ENCODE results near the gene PAPPA. TPM values are rescaled to one million over a fixed set of nuclear protein-coding genes. Genes with fewer than 3 reads are reported as not detected.

Gene PAPPA
- total RNA-seq, 2 donors from 2014 or later: 0.09 TPM

DNA sequence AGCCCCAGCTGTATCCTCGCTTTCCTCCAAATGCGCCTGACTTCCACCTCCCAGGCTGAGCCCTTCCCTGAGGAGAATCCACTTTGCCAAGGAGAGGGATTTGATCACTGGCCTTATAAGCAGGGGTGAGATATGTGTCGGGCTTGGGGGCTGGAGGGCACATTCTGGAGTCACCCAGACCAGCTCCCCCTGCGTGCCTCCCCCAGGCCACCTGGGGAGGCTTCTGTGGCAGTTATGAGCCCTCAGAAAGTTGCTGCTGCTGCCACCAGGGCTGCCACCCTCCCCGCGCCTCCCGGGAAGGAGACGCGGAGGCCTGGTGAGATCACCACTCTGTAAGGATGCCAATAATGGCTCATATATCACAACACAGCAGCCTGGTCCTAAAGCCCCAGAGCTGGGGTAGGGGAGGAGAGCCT is 211.5 kb downstream of the PAPPA start:
- no peak overlapping the region for H3K4me3 ChIP-seq (ENCODE audit: low read length)
- peaks cover 5% of the 10 kb centered on the region for H3K27me3 Mint-ChIP-seq (ENCODE audit: insufficient read depth)
- H3K9ac ChIP-seq (ENCODE audit: extremely low read depth, low read length, poor library complexity, severe bottlenecking): no peak overlapping the region
- 83 to 92% methylated on average over 2 to 9 of the region's 9 CpGs for WGBS, 2 experiments (ENCODE audit: insufficient coverage in 1 of 2, insufficient read length in 1 of 2)
- no peak overlapping the region for H3K4me3 Mint-ChIP-seq
- TF ChIP-seq, protein P1, sequence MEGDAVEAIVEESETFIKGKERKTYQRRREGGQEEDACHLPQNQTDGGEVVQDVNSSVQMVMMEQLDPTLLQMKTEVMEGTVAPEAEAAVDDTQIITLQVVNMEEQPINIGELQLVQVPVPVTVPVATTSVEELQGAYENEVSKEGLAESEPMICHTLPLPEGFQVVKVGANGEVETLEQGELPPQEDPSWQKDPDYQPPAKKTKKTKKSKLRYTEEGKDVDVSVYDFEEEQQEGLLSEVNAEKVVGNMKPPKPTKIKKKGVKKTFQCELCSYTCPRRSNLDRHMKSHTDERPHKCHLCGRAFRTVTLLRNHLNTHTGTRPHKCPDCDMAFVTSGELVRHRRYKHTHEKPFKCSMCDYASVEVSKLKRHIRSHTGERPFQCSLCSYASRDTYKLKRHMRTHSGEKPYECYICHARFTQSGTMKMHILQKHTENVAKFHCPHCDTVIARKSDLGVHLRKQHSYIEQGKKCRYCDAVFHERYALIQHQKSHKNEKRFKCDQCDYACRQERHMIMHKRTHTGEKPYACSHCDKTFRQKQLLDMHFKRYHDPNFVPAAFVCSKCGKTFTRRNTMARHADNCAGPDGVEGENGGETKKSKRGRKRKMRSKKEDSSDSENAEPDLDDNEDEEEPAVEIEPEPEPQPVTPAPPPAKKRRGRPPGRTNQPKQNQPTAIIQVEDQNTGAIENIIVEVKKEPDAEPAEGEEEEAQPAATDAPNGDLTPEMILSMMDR (conservative IDR thresholded peaks at IDR 0.05): no peak
- no peaks in the 10 kb centered on the region for H3K27me3 ChIP-seq (ENCODE audit: control insufficient read depth, insufficient read depth, low read length, poor library complexity, severe bottlenecking)
- H3K9me3 ChIP-seq (ENCODE audit: control insufficient read depth, low read length): no peaks in the 10 kb centered on the region
- no peaks in the 10 kb centered on the region for H3K4me1 ChIP-seq (ENCODE audit: control insufficient read depth, insufficient read depth, low read length)
- no peak overlapping the region for H3K27ac Mint-ChIP-seq
- H3K9me3 Mint-ChIP-seq: no peaks in the 10 kb centered on the region
- peaks cover 3% of the 10 kb centered on the region for H3K4me1 Mint-ChIP-seq
- no peak overlapping the region for H3K27ac ChIP-seq (ENCODE audit: low read depth, low read length)
- DNase-seq: no peak
- H3K36me3 ChIP-seq (ENCODE audit: control insufficient read depth, insufficient read depth, low read length): no peaks in the 10 kb centered on the region
- H3K36me3 Mint-ChIP-seq (ENCODE audit: low read depth): no peaks in the 10 kb centered on the region

DNA sequence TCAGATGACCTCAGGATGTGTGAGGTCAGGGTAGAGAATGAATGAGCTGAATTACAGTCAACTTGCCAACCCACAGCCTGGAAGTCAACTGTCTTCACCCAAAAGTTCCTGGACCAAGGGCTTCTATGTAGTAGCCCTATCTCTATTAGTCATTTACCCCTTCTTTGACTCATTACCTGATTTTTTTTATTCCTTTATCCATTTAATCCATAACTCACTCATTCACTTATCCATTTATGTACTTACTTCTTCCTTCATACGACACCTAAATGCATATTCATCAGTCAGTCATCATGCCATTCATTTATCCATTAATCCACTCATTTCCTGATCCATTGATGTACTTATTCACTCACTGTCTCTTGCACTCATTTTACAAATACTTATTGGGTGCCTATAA is 212.7 kb downstream of the PAPPA start:
- Histone ChIP-seq H3K4me1 (ENCODE audit: control insufficient read depth, insufficient read depth, low read length) (no peaks in the 10 kb centered on the region), H3K27me3 (ENCODE audit: control insufficient read depth, insufficient read depth, low read length, poor library complexity, severe bottlenecking) (no peaks in the 10 kb centered on the region), H3K27ac (ENCODE audit: low read depth, low read length) (no peak overlapping the region), H3K36me3 (ENCODE audit: control insufficient read depth, insufficient read depth, low read length) (no peaks in the 10 kb centered on the region), H3K9ac (ENCODE audit: extremely low read depth, low read length, poor library complexity, severe bottlenecking) (no peak overlapping the region), H3K9me3 (ENCODE audit: control insufficient read depth, low read length) (no peaks in the 10 kb centered on the region), H3K4me3 (ENCODE audit: low read length) (no peak overlapping the region)
- Mint-ChIP-seq H3K4me1 (peaks cover 3% of the 10 kb centered on the region), H3K36me3 (ENCODE audit: low read depth) (no peaks in the 10 kb centered on the region), H3K9me3 (no peaks in the 10 kb centered on the region), H3K27ac (no peak overlapping the region), H3K27me3 (ENCODE audit: insufficient read depth) (peaks cover 5% of the 10 kb centered on the region), H3K4me3 (no peak overlapping the region)
- WGBS, 2 experiments (ENCODE audit: insufficient coverage in 1 of 2, insufficient read length in 1 of 2): 87 to 100% methylated on average over 1 of the region's 1 CpG
- TF ChIP-seq, protein P1 (conservative IDR thresholded peaks at IDR 0.05): no peak
- DNase-seq: no peak

DNA sequence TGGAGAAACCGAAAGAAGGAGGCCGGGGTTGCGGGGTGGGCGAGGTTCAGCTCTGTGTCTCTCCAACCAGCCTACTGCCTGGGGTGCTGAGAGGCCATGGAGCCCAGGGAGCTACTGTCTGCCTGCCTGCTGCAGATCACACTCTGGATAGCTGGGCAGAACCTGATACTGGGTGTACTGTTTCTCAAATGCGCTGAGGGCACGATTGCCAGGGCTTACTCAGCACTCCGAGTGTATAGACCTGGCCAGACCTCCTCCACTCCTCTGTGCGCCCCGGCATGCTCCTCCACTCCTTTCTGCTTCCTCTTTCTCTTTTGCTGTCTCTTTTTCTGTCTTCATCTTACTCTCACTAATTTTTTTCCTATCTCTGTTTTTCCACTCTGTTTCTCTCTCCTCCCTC is 215.1 kb downstream of the PAPPA start:
- Mint-ChIP-seq H3K4me3 (no peak overlapping the region), H3K4me1 (peaks cover 3% of the 10 kb centered on the region), H3K27ac (no peak overlapping the region), H3K36me3 (ENCODE audit: low read depth) (no peaks in the 10 kb centered on the region), H3K9me3 (no peaks in the 10 kb centered on the region), H3K27me3 (ENCODE audit: insufficient read depth) (peaks cover 5% of the 10 kb centered on the region)
- WGBS, 2 experiments (ENCODE audit: insufficient coverage in 1 of 2, insufficient read length in 1 of 2): 93 to 97% methylated on average over 5 to 9 of the region's 9 CpGs
- no peaks in the 10 kb centered on the region for H3K27me3 ChIP-seq (ENCODE audit: control insufficient read depth, insufficient read depth, low read length, poor library complexity, severe bottlenecking)
- H3K4me1 ChIP-seq (ENCODE audit: control insufficient read depth, insufficient read depth, low read length): no peaks in the 10 kb centered on the region
- no peaks in the 10 kb centered on the region for H3K9me3 ChIP-seq (ENCODE audit: control insufficient read depth, low read length)
- DNase-seq: no peak
- TF ChIP-seq, protein P1 (conservative IDR thresholded peaks at IDR 0.05): no peak
- H3K36me3 ChIP-seq (ENCODE audit: control insufficient read depth, insufficient read depth, low read length): no peaks in the 10 kb centered on the region
- H3K4me3 ChIP-seq (ENCODE audit: low read length): no peak overlapping the region
- H3K27ac ChIP-seq (ENCODE audit: low read depth, low read length): no peak overlapping the region
- H3K9ac ChIP-seq (ENCODE audit: extremely low read depth, low read length, poor library complexity, severe bottlenecking): no peak overlapping the region
